Measurements from ENCODE around the gene RUNX3.
"Not testable (repeated sequence)": the region's sequence is repeated elsewhere in the genome, so short reads cannot be mapped to it uniquely, and the experiment has no call there.

Gene RUNX3

DNA sequence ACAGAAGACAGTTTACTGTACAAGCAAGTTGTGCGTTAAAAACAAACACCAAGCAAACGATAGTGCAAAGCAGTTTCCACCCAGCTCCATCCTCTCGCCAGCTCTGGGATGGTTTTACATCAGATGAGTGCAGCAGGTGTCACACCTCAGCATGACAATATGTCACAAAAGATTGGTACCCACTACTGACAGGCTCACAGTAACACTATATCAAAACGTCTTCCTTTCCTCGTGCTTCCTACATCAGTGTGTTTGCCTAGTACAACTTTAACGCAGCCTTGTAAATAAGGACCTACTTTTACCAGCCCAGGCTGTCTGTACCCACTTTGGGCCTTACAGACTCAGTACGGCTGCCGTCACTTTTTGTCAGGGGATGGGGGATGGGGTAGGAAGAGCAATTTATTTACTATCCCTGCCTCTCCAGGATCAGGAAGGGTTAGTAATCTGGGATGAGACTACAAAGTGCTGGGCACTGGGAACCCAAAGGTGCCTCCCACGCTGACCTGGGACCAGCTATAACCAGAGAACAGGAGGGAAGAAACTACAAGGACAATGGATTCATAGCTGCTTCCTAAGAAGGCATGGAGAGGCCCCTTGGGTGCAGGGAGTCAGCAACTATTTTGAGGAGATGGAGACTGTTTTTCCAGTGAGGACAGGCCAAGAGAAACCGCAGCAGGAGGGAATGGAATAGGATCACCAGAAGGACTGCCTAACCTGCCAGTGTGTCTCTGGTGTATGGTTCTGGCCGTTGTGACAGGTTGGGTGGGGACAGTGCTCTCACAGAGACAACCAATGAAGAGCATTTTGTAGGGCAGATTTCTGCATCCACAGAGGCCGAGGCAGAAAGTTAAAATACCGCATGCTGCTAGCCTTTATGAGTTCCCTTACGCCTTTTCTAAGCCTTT lies 30.2 kb downstream of the RUNX3 start:
- no peak for DNase-seq

DNA sequence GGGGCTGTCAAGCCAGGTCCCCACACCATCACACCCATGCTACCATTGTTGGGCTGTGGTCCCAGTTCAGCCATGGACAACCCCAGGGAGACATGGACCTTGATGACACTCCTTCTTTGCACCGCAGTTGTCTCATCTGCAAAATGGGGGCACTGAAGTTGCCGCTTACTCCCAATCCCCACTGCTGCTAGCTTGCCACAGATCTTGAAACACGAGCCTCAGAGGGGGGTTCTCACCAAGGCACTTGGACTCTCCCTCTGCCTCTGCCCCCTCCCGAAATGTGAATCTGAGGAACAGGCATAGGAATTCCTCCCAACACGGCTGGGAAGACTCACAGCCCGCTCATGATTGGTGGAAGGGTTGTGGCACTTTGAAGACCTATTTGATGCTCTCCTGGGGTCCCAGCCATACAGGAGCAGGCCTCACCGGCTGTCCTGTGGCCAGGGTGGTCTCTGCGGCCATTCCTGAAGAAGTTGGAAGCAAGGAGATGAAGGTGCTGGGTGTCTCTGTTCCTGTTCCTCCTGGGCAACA lies 31.1 kb downstream of the RUNX3 start:
- DNase-seq: no peak

DNA sequence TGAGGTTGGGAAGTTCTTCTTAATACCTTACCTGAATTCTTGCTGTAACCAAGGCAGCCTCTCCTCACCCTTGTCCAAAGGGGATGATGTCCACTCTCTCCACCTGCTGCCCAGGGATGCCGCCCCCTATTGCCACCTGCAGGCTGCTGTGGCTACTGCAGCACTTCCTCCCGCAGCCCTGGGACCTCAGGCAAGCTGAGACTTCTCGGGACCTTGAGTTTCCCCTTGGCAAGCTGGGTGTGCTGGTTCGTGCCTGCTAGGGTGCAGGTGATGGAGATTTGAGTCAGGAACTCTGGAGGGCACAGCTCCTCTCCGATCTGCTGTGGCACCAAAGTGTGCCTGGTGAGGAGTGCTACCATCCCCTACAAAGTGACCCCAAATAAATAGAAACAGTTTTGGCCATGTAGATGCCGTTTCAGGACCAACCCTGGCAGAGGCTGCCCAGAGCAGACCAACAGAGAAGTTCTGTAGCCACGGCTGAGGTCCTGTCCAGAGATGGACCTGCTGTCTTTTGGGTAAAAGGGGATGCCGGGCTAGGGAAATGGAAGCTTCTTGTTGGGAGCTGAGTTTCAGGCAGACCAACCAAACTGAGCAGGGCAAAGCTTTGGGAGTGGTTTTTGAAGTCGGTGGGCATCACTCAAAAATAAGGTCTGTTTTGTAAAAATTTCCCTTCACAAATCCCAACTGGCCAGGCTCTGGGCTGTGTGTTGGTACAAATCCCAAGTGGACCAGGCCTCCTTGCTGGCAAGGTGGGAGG lies 31.7 kb downstream of the RUNX3 start:
- peak; percentile 67 for DNase-seq

DNA sequence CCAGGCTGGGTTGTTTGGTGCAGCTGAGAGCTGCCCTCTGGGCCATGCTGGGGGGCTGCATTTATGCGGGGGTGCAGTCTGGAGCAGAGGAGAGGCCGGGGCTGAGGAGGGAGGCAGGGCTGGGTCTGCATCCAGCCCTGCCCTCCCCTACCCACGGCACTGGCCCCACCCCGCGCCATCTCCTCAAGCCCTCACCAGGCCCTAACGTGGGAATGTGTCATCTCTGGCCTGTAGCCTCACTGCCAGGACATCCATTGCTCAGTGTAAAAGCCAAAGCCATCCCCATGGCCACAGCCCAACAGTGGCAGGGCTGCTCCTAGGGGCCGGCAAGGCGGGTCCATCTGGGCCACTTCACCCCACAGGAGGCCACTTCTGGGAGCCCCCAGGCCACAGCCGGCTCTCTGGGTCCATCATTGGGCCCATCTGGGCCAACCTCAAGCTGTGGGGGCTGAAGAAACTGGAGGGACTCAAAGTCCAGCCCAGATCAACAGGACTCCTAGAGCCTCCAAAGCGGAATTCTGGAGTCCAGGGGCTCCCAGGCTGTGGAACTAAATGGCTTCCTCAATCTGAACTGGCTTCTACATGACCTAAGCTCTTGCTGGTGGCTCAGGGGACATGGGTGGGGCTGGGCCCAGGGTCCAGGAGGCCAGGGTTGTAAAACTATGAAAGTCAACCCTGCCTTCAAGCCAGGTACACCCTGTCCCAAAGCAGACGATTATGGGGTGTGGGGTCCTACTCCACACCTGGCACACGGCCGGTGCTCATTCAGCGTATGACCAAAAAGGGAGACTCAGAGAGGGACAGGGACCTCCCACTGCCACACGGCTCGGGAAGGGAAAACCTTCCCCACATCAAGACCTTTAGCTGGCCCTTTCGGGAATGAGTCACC lies 32.6 kb downstream of the RUNX3 start:
- DNase-seq: no peak

DNA sequence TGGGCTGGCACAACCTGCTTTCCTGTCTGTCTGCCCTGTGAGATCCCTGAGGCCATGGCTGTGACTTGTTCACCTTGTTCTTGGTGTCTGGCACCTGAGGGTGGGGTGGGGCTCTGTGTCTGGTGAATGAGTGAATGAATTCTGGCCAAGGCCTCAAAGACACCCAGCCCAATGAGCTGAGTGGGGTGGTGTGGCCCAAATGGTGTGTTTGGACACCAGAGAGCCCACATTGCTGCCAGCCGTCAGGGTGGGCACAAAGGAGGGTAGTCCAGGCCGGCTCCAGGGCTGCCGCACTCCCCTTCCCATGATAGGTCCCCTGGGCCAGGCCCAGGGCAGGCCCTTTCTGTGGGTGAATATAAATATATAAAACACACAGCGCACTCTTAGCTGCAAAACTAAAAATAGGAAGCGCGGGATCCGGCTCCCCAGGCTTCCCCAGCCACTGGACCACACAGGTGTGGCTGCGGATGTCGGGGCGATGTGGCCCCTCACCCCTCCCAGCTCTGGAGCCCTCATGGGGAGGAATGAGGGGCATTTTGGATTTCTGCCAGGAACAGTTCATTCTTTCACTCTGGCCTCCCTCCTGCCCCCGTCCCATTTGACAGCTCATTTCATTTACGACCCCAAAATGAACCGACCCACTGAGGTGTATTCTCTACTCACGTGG lies 33.3 kb downstream of the RUNX3 start:
- DNase-seq: no peak

DNA sequence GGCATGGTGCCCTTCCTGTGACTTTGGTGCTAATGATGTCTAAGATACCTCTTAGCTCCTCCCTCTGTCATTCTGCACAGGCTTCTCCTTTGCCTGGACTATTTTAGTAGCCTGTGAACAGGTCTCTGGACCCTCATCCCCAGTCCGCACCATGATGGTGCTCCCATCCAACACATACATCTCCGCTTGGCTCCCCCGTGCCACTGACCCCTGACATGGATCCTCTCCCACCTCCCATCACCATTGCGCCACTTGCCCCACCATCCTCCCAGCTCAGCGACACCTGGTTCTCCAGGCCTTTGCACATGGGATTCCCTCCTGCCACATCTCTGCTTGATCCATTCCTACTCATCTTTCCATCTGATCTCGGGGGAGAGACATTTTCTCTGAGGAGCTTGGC lies 33.9 kb downstream of the RUNX3 start:
- no peak for DNase-seq

DNA sequence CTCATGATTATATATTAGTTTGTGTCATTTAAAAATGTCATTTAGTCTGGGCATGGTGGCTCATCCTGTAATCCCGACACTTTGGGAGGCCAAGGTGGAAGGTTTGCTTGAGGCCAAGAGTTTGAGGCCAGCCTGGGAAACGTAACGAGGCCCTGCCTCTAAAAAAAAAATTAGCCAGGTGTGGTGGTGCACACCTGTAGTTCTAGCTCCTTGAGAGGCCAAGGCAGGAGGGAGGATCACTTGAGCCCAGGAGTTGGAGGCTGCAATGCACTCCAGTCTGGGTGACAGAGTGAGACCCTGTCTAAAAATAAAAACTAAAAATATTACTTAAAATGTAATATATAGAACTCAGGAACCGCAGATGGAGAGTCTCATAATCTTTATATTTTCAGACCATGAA lies 34.6 kb downstream of the RUNX3 start:
- DNase-seq: no peak

DNA sequence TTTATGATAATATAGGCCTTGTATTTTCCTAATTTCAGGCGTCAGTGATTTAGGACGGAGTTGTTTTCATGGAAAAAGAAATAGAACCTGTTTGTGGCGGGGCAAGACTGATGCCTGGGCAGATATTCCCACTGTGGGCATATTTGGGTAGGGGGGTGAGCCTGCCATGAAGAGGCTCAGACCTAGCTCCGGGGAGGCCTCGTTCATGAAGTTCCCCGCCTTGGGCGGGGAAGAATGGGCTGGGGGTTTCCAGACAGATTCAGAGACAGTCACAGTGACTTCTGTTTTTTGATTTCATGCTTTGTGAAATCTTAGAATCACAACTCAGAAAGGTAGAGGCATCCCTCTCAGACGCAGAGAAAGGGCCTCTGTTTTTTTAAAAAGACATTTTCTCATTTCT lies 36.1 kb downstream of the RUNX3 start:
- no peak for DNase-seq

DNA sequence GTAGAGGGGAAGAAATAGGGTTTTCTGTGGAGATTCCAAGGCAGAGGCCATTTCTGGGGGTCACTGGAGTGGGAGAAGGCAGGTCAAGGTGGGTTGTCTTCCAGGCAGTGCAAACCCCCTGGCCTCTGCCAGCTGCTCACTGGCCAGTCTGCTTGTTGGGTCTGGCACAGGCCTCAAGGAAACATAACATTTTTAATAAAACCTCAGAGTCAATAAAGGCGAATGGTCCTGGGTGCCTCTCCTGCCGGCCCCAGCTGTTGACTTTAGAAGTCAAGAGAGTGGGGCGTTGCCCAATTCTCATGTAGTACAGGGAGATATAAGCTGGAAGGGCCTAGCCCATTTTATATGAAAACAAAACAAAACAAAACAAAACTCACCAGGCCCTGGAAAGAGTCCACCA lies 36.6 kb downstream of the RUNX3 start:
- DNase-seq: no peak

DNA sequence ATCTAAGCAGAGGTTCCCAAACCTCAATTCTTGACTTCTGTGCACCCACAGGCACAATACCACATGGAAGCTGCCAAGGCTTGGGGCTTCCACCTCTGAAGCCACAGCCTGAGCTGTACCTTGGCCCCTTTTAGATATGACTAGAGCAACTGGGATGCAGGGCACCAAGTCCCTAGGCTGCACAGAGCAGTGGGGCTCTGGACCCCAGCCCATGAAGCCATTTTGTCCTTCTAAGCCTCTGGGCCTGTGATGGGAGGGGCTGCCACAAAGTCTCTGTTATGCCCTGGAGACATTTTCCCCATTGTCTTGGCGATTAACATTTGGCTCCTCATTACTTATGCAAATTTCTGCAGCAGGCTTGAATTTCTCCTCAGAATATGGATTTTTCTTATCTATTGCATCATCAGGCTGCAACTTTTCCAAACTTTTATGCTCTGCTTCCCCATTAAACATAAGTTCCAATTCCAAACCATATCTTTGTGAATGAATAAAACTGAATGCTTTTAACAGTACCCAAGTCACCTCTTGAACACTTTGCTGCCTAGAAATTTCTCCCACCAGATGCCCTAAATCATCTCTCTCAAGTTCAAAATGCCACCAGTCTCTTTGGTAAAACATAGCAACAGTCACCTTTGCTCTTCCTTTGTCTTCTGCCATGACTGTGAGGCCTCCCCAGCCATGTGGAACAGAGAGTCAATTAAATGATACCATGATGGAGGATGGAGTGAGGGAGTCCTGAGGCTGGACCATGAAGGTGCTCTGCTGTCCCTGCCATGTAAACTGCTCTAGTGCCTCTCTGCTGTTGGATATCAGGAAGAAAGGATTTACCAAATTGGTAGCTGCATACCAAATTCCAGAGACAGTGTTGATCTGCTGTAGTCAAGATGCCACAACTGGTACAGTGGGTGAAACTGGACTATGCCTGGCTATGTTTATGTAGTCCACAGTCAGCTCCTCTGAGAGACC lies 37.6 kb downstream of the RUNX3 start:
- DNase-seq: no peak

DNA sequence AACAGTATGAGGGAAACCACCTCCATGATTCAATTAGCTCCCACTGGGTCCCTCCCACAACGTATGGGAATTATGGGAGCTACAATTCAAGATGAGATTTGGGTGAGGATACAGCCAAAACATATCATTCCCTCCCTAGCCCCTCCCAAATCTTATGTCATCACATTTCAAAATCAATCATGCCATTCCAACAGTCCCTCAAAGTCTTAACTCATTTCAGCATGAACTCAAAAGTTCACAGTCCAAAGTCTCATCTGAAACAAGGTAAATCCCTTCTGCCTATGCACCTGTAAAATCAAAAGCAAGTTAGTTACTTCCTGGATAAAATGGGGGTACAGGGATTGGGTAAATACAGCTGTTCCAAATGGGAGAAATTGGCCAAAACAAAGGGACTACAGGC lies 38.7 kb downstream of the RUNX3 start:
- not testable (repeated sequence) for DNase-seq

DNA sequence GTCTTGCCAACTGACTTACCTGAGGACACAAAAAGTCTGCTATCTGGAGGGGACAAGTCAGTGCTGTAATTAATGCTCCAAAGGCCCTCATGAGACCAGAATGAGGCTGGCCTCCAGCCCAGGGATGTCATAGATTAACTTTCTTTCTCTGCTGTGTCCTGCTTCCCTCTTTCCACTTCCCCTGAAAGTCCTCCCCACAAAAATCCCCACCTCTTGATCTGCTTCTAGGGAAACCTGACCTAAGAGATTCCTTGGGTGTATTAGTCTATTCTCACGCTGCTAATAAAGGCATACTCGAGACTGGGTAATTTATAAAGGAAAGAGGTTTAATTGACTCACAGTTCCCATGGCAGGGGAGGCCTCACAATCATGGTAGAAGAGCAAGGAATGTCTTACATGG lies 39.2 kb downstream of the RUNX3 start:
- no peak for DNase-seq

DNA sequence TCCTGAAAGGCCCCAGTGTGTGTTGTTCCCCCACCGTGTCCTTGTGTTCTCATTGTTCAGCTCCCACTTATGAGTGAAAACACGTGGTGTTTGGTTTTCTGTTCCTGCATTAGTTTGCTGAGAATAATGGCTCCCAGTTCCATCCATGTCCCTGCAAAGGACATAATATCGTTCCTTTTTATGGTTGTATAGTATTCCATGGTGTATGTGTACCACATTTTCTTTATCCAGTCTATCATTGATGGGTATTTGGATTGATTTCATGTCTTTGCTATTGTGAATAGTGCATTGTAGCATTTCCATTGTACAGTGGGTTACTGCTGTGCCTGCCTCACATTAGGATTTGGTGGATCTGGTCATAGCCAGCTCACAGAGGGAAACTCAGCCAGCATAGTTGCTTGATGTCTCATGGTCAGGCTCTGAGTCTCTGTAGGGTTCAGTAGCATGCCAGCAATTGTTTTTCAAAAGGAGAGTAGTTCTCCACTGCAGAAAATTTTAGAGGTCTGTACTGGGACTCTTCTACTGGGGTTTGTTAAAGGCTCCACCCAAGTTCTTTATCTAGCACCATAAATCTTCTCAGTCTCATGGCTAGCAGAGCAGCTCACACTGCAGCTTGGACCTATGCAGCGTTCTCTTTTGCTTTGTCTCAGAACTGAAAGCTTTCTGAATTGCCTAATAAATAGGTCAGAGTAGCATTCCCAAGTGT lies 41.0 kb downstream of the RUNX3 start:
- no peak for DNase-seq

DNA sequence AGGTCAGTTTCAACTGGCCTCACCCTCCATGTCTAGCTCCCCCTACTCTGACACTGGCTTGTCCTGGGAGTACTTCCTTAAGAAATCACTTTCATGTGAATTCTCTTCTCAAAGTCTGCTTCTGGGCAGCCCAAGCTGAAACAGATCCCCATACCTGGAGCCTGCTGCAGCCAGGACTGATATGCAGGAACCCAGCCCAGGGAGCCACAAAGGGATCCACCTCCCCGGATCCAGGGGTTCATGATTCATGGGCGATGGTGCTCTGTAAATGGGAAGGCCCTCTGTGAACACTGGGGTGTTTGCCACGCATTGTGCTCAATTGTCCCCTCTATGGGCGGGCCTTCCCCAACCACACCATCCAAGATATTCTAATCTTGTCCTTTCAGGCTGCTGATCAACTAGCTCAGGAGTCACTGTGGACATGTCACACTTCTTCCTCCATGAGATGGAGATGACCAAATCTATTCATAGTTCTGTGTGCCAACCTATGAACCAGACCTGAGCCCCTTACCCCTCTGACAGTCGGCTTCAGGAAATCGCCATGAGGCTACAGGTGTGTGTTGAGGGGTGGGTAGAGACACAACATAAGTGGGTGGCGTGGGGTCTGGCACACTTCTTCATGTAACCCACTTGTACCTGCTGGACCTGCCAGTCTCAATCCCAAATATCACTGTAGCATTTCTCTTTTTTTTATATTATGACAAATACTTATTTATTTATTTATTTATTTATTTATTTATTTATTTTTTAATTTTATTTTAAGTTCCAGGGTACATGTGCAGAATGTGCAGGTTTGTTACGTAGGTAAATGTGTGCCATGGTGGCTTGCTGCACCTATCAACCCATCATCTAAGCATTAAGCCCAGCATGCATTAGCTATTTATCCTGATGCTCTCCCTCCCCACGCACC lies 41.8 kb downstream of the RUNX3 start:
- DNase-seq: no peak

DNA sequence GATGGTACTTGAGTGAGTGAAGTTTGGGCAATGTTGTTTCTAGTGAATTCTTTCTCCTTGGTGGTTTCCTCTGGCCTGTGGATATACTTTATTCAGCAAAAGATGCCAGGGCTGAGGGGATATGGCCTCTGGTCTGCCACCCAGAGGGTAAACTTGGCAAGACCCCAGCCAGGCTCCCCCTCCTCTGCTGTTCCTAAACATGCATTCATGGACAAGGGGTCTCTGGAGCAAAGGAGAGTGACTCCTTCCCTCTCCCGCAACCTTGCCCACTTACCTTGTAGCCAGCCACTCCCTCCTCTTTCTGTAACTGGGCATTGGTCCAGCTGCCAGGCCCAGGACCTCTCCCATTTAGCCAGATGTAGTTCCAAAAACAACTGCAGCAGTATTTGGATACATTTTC lies 43.8 kb downstream of the RUNX3 start:
- no peak for DNase-seq

DNA sequence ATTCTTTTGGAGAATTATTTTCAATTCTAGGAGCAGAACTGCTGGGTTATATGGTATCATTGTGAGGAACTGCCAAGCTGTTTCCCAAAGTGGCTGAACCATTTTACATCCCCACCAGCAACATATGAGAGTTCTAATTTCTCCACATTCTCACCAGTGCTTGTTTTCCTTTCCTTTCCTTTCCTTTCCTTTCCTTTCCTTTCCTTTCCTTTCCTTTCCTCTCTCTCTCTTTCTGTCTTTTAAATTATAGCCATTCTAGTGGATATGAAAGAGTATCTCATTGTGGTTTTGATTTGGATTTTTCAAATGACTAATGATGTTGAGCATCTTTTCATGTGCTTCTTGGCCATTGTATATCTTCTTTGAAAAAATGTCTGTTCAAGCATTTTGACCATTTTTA lies 45.3 kb downstream of the RUNX3 start:
- no peak for DNase-seq

DNA sequence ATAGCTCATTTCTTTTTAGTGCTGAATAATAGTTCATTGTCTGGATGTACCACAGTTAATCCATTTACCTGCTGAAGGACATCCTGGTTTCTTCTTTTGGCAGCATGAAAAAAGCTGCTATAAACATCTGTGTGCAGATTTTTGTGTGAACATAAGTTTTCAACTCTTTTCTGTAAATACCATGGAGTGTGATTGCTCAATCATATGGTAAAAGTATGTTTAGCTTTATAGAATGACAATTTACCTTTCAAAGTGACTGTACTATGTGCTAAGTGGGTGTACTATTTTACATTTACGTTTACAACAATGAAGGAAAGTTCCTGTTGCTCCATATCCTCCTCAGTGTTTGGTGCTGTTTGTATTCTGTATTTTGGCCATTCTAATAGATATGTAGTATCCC lies 49.0 kb downstream of the RUNX3 start:
- DNase-seq: no peak

DNA sequence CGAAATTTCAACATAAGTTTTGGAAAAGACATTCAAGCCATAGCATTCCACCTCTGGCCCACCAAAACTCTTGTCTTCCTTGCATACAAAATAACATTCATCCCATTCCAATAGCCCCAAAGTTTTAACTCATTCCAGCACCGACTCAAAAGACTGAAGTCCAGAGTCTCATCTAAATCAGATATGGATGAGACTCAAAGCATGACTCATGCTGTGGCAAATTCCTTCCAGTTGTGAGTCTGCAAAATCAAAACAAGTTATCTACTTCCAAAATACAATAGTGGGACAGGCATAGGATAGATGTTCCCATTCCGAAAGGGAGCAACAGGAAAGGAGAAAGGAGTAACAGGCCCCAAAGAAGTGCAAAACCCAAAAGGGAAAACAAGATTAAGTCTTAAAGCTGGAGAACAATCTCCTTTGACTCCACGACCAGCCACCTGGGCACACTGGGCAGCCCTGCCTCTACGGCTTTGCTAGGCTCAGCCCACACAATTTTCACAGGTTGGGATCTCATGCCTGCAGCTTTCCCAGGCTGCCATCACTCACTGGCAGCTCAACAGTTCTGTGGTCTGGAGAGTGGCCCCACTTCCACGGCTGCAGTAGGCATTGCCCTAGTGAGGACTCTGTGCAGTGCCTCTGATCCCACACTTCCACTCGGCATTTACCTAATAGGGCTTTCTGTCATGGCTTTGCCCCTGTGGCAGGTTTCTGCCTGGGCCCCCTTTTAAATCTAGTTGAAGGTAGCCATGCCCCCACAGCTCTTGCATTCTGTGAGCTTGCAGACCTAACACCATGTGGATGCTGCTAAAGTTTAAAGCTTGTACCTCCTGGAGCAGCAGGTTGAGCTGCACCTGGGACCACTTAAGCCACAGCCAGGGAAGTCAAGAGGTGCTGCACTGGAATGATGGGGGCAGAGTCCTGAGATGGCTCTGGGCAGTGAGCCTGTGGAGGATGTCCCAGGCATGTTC lies 51.0 kb downstream of the RUNX3 start:
- DNase-seq: peak; percentile 23
